ENCODE measurements around the gene EFCAB14.
"Not testable (repeated sequence)": the region's sequence is repeated elsewhere in the genome, so short reads cannot be mapped to it uniquely, and the experiment has no call there.

GRCh38 chr1:46654698-46655097 lies 64.2 kb downstream of the EFCAB14 start:
- not testable (repeated sequence) for TF ChIP-seq POLR2A, CTCF, POLR2AphosphoS5, EP300 (IDR thresholded peaks at IDR 0.05)

Data from upper lobe of left lung (tissue), 4 donors.